ENCODE results near the gene SPACA9. TPM values are rescaled to one million over a fixed set of nuclear protein-coding genes. Genes with fewer than 3 reads are reported as not detected.

The SPACA9 gene
- total RNA-seq, 4 donors from 2014 or later, result 0.26 to 7.0 (median 2.4) TPM

GRCh38 chr9:132919614-132920268 is 41.0 kb downstream of the SPACA9 start:
- H3K27me3 ChIP-seq, result no peaks in the 10 kb centered on the region
- no peaks in the 10 kb centered on the region for H3K36me3 ChIP-seq
- no peaks in the 10 kb centered on the region for H3K4me1 ChIP-seq
- H3K9me3 ChIP-seq, result no peaks in the 10 kb centered on the region
- no peak for TF ChIP-seq POLR2A (IDR thresholded peaks at IDR 0.05)
- no peak for TF ChIP-seq CTCF (IDR thresholded peaks at IDR 0.05)
- no peak overlapping the region for H3K4me3 ChIP-seq
- no peak for DNase-seq
- no peak overlapping the region for H3K27ac ChIP-seq
- intact Hi-C loops (cut with DNase I; ENCODE audit: low total_unique reads), result no loop called here

GRCh38 chr9:132923346-132923902 is 44.7 kb downstream of the SPACA9 start:
- Histone ChIP-seq H3K9me3 (no peaks in the 10 kb centered on the region), H3K27me3 (no peaks in the 10 kb centered on the region), H3K4me1 (no peaks in the 10 kb centered on the region), H3K27ac (no peak overlapping the region), H3K36me3 (no peaks in the 10 kb centered on the region), H3K4me3 (no peak overlapping the region)
- no peak for DNase-seq
- intact Hi-C loops (cut with DNase I; ENCODE audit: low total_unique reads), result no loop called here
- TF ChIP-seq POLR2A (IDR thresholded peaks at IDR 0.05) (no peak), CTCF (IDR thresholded peaks at IDR 0.05) (no peak)

- no peaks in the 10 kb centered on the region for H3K9me3 ChIP-seq
- TF ChIP-seq CTCF (IDR thresholded peaks at IDR 0.05) (no peak), POLR2A (IDR thresholded peaks at IDR 0.05) (no peak)
- no peak overlapping the region for H3K27ac ChIP-seq
- intact Hi-C loops (cut with DNase I; ENCODE audit: low total_unique reads), result no loop called here
- H3K4me1 ChIP-seq, result no peaks in the 10 kb centered on the region
- no peak for DNase-seq
- H3K4me3 ChIP-seq, result no peak overlapping the region
- no peaks in the 10 kb centered on the region for H3K36me3 ChIP-seq
- no peaks in the 10 kb centered on the region for H3K27me3 ChIP-seq
These were observed 49.0 kb downstream of the SPACA9 start for GRCh38 chr9:132927704-132928103.

GRCh38 chr9:132931178-132931735 is 52.6 kb downstream of the SPACA9 start:
- no peak for TF ChIP-seq CTCF (IDR thresholded peaks at IDR 0.05)
- no peak for TF ChIP-seq POLR2A (IDR thresholded peaks at IDR 0.05)
- DNase-seq, result no peak
- H3K4me3 ChIP-seq, result no peak overlapping the region
- H3K27ac ChIP-seq, result no peak overlapping the region
- H3K9me3 ChIP-seq, result no peaks in the 10 kb centered on the region
- H3K27me3 ChIP-seq, result no peaks in the 10 kb centered on the region
- intact Hi-C loops (cut with DNase I; ENCODE audit: low total_unique reads), result no loop called here
- H3K36me3 ChIP-seq, result no peaks in the 10 kb centered on the region
- H3K4me1 ChIP-seq, result no peaks in the 10 kb centered on the region

- Histone ChIP-seq H3K4me3 (no peak overlapping the region), H3K4me1 (no peaks in the 10 kb centered on the region), H3K36me3 (no peaks in the 10 kb centered on the region), H3K27ac (no peak overlapping the region), H3K27me3 (no peaks in the 10 kb centered on the region), H3K9me3 (no peaks in the 10 kb centered on the region)
- intact Hi-C loops (cut with DNase I; ENCODE audit: low total_unique reads), result no loop called here
- DNase-seq, result no peak
- TF ChIP-seq POLR2A (IDR thresholded peaks at IDR 0.05) (no peak), CTCF (IDR thresholded peaks at IDR 0.05) (no peak)
These were observed 56.3 kb downstream of the SPACA9 start for GRCh38 chr9:132935026-132935425.

All from uterus (tissue), 4 donors.